Esophagus squamous epithelium (tissue), 4 donors: ENCODE measurements around the gene ZNF30.

ENCODE experiments used
- CTCF ChIP-seq, 6 experiments: fragments of 450-650 bp in 4 of 6; fragments of 200-600 bp in 2 of 6; sonication (generic) in 2 of 6; IDR thresholded peaks; one replicate each; pipeline ENCODE4 v1.5.1; 2016 to 2019; ENCODE audit warnings: antibody characterized with exemption in 6 of 6, mild to moderate bottlenecking in 4 of 6, moderate library complexity in 4 of 6
- POLR2A ChIP-seq, 4 donors: fragments of 450-650 bp; IDR thresholded peaks; one replicate each; pipeline ENCODE4 v1.6.1; 2017; ENCODE audit warnings: antibody characterized with exemption in 4 of 4, mild to moderate bottlenecking in 4 of 4, moderate library complexity in 3 of 4

GRCh38 chr19:34974646-34975045 lies 47.9 kb downstream of the ZNF30 start:
- TF ChIP-seq POLR2A (IDR thresholded peaks at IDR 0.05) (no peak), CTCF (IDR thresholded peaks at IDR 0.05) (no peak)
